Measurements from ENCODE around the gene HDAC4. TPM values are rescaled to one million over a fixed set of nuclear protein-coding genes. Genes with fewer than 3 reads are reported as not detected.

Gene HDAC4
- total and polyA plus RNA-seq, 2 of the 4 experiments (the other 2 are of a cell fraction): 4.1 to 7.2 TPM

GRCh38 chr2:239129147-239129920, 271.5 kb downstream of the HDAC4 start:
- Histone ChIP-seq H2AK5ac (ENCODE audit: low read depth, low read length) (no peak overlapping the region), H3K36me3 (ENCODE audit: control insufficient read depth, insufficient read depth, low read length) (peaks cover 77% of the 10 kb centered on the region), H4K20me1 (ENCODE audit: insufficient read depth, low read length) (no peaks in the 10 kb centered on the region; the same call in 1 of the 2 replicates), H3K4me1 (ENCODE audit: control insufficient read depth, insufficient read depth, low read length) (no peaks in the 10 kb centered on the region), H2AFZ (replicated peaks; ENCODE audit: low read length, poor library complexity) (no peak overlapping the region), H3K27me3 (ENCODE audit: control insufficient read depth, insufficient read depth, low read length) (no peaks in the 10 kb centered on the region), H2BK120ac (ENCODE audit: low read depth, low read length) (no peak overlapping the region), H2BK5ac (ENCODE audit: low read depth, low read length, poor library complexity, severe bottlenecking) (no peak overlapping the region), H4K5ac (ENCODE audit: low read depth, low read length) (no peak overlapping the region), H3K9me3 (ENCODE audit: control insufficient read depth, insufficient read depth, low read length) (0 out of 2 replicates have a peak, but pooled peaks cover 4% of the 10 kb centered on the region), H3K56ac (ENCODE audit: extremely low read depth, insufficient read depth, low read length) (no peak overlapping the region), H3K18ac (ENCODE audit: low read depth, low read length) (no peak overlapping the region), H3K79me1 (ENCODE audit: low read depth in 1 of 2, low read length in 2 of 2) (no peaks in the 10 kb centered on the region), H3K9me1 (ENCODE audit: insufficient read depth, low read length) (no peaks in the 10 kb centered on the region), H3K23ac (ENCODE audit: low read depth, low read length) (no peak overlapping the region), H3K14ac (replicated peaks; ENCODE audit: low read depth, low read length) (no peak overlapping the region), H2BK20ac (ENCODE audit: low read depth, low read length) (no peak overlapping the region), H3K4me2 (ENCODE audit: low read depth, low read length) (no peak overlapping the region), H3K4ac (ENCODE audit: low read depth, low read length) (no peak overlapping the region), H2AK9ac (replicated peaks; ENCODE audit: low read depth, low read length, poor library complexity) (no peak overlapping the region), H3K27ac (ENCODE audit: insufficient read depth, low read length) (no peak overlapping the region), H4K8ac (ENCODE audit: low read depth in 2 of 2, low read length in 2 of 2) (no peak overlapping the region), H2BK15ac (ENCODE audit: low read depth, low read length) (no peak overlapping the region), H3K9ac (ENCODE audit: low read depth, low read length) (no peak overlapping the region), H4K91ac (ENCODE audit: insufficient read depth, low read depth, low read length) (no peak overlapping the region), H3K4me3 (ENCODE audit: insufficient read depth, low read depth, low read length) (no peak overlapping the region)
- dilution Hi-C loops (cut with HindIII; ENCODE audit: low sequenced_read_pairs, unreplicated experiment): no loop called here
- intact Hi-C loops (cut with micrococcal nuclease): no loop called here
- TF ChIP-seq NFE2L2 (IDR thresholded peaks at IDR 0.05; ENCODE audit: low read depth, low read length) (no peak), ELK1 (IDR thresholded peaks at IDR 0.05; ENCODE audit: borderline replicate concordance, low read depth, low read length) (no peak), POLR2A (IDR thresholded peaks at IDR 0.05; ENCODE audit: low read depth, low read length) (no peak), CEBPB (IDR thresholded peaks at IDR 0.05; ENCODE audit: low read depth, low read length) (no peak)
- in situ Hi-C loops (cut with MboI; ENCODE audit: low sequenced_read_pairs): loop anchor here (25.0 kb wide), 1 partner anchor 858 kb away; no protein-coding TSS in a partner anchor
- POLR2A ChIA-PET (ENCODE audit: unreplicated experiment): no interaction called here
- ATAC-seq (ENCODE audit: low read depth): no peak; the same call in none of the 2 replicates
- 88% methylated on average over 3 of the region's 8 CpGs; no CpG with 5 or more reads in 1 of the 2 experiments for WGBS, 2 experiments (ENCODE audit: extremely low coverage in 2 of 2, insufficient read length in 1 of 2)
- CTCF ChIA-PET: no interaction called here
- no TSS peak for BruUV-seq (replicated peaks)
- peak; percentile 18 for DNase-seq

All from IMR-90 (cell line).